ENCODE results near the gene ODAD3.
"Not testable (repeated sequence)": the region's sequence is repeated elsewhere in the genome, so short reads cannot be mapped to it uniquely, and the experiment has no call there.

Gene ODAD3

DNA sequence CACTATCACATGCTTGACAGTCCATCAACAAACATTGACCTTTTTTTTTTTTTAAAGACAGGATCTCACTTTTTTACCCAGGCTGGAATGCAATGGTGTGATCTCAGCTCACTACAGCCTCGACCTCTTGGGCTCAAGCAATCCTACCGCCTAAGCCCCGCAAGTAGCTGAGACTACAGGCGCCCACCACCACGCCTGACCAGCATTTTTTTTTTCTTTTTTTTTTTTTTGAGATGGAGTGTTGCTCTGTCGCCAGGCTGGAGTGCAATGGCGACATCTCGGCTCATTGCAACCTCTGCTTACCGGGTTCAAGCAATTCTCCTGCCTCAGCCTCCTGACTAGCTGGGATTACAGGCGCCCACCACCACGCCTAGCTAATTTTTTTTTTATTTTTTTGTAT is 24.0 kb upstream of the ODAD3 start:
- not testable (repeated sequence) for DNase-seq

DNA sequence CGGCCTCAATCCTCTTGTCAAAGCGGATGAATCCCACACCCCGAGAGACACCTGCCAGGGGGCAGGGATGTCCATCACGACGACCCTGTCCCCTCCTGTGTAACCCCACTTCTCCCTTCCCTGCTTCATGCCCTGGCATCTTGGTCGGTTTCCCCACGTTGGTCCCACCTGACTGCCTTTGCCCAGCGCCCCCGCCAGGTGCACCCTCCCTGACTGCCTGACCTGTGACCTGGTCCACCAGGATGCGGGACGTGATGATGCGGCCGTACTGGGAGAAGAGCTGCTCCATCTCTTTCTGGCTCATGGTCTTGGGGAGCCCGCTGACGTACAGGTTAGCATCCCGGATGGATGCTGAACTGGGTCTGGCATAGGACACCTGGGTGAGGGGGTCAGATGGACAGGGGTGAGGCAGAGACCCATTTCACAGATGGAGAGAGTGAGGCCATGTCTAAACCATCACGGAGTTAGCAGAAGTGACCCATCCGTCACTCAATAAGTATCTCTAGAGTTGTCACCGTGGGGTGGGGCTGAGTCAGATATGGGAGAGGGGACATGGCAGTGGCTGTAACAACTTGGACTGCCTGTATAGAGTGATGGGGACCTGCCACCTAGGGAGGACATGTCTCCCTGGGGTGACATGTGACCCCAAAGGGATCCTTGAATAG is 23.4 kb upstream of the ODAD3 start:
- no peak for DNase-seq

DNA sequence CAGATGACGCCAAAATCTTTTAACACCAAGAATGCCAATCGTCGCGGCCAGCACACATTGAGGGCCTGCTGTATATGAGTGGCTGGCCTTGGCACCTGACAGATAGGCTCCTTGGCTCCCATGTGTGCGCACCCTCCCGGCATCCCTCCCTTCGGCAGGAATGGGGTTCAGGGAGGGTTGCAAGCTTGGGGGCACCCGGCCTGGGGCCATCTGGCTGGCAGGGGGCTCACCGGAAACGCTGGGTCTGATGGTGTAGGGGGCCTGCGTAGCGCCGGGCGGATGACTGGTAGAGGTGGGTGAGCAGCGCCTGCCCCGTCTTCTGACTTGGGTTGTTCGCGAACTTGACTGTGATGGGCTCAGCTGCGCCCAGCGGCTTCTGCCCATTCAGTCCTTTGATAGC is 22.9 kb upstream of the ODAD3 start:
- DNase-seq = no peak

DNA sequence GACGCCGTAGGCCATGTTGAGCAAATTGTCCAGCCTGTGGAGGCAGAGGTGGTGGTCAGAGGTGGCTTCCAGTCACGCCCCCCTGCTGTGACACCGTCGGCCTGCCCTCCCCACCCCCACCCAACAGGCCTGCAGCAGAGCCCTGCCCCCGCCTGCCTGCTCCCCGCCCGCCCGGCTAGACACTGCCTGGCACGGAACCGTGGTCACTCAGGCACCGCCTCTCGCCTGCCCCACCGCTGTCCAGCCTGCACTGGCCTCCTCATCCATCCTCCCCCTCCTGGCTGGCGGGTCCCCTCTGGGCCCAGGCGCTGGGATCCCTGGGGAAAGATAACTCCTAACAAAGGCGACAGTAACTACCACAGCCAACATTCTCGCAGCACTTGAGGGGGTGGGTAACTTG is 22.2 kb upstream of the ODAD3 start:
- DNase-seq = no peak

DNA sequence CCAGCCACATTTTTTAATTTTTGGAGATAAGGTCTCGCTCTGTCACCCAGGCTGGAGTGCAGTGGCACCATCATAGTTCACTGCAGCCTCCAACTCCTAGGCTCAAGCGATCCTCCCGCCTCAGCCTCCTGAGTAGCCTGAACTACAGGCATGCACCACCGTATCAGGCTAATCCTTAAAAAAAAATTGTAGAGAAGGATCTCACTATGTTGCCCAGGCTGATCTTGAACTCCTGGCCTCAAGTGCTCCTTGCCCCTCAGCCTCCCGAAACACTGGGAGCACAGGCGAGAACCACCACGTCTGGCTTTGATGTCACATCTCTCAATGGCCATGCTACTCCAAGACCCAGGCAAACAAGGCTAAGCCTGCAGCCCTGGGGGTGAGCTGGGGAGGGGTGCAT is 21.7 kb upstream of the ODAD3 start:
- DNase-seq = no peak

DNA sequence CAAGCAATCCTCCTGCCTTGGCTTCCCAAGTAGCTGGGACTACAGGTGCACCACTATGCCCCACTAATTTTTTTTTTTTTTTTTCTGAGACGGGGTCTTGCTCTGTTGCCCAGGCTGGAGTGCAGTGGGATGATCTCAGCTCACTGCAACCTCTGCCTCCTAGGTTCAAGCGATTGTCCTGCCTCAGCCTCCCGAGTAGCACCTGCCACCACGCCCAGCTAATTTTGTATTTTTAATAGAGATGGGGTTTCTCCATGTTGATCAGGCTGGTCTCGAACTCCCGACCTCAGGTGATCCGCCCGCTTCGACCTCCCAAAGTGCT is 20.3 kb upstream of the ODAD3 start:
- not testable (repeated sequence) for DNase-seq

DNA sequence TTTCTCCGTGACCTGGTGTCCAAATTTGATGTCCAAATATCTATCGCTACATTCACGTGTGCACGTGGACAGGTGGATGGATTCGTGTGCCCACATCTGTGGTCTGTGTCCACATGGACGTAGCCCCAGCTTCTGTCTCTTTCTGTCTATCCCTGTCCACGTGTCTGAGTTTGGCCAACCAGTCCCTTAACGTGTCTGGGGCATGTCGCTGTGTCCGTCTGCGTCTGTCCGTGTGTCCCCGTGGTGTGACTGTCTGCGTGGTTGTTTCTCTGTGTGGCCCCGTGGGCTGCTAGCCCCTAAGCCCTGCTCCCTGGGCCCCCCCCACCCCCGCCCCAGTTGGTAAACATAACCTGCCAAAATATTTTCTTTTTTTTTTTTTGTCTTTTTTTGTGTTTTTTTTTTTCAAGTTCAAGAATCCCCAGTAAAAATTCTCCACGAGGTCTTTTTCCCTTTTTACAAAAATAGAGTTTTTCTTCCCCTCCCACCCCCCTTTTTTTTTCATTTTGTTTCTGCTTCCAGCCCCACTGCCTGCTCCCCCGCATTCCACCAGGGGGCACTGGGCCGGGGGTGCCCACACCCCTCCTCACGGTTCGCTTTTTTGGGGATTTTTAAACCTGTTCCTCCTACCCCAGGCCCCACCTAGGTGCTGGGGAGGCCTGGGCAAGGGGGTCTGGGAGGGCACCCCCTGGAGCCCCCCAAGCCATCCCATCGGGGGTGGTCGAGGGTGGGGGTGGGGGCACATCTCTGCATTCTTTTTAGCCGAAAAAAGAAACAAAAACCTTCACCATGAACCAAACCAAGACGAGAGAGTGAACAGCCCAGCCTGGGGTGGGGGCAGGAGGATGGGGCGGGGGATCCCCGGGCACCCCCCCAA is 18.8 kb upstream of the ODAD3 start:
- no peak for DNase-seq

DNA sequence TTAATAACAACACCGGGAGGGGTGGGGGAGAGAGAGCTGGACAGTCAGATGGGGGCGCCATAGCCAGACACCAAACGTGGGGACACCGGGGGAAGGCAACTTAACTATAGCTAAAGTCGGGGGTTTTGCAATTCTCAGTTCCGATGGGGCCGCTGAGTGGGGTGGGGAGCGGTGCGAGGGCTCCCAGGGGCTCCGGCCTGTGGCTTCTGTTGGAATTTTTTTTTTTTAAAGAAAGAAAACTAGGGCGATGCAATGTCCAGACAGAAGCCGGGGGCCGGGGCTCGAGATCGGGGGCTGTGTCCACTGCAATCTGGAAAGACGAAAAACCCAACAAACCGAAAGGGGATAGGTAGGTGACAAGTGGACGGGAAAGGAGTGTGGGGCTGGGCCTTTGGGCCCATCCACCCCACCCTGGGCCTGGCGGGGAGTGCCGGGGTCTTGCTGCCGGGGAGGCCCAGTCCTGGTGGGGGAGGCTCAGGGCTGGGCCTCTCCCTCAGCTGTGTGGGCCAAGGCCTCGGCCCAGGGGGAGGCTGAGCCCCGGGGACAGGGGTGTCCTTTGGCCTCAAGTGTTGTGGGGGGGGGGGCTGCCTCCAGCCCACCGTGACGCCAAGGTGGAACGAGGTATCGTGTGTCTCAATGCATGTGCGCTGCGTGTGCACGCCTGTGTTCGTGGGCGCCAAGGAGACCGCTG is 17.8 kb upstream of the ODAD3 start:
- DNase-seq = no peak

DNA sequence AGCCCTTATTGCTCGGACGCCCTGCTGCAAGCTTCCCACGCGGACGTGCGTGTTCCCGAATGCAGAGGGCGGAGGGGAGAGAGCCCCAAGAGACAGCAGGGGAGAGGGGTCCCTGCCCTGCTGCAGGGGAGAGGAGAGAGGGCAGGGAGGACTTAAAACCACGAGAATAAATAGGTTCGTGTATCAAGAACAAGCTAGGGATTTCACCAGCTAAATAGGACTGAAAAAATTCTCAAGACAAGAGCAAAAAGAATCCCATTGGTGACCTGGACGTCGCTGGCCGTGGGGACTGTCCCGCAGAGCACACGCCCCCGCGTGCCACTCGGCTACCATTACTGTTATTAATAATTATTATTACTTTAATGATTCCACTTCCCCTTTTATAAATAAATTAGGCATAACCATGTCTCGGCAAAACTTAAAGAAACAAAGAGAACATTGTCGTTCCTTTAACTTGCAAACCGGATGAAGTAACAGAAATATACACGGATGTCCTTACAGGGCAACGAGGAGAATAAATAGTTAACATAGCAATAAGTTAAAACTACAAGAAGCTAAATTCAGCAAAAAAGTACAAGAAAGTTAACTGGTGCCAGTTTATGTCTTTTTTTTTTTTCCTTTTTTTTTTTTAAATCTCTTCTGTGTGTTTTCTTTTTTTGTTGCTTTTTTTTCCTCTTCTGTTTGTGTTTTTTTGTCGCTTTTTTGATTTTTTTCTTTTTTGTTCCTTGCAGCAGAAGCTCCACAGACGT is 17.1 kb upstream of the ODAD3 start:
- DNase-seq = no peak

DNA sequence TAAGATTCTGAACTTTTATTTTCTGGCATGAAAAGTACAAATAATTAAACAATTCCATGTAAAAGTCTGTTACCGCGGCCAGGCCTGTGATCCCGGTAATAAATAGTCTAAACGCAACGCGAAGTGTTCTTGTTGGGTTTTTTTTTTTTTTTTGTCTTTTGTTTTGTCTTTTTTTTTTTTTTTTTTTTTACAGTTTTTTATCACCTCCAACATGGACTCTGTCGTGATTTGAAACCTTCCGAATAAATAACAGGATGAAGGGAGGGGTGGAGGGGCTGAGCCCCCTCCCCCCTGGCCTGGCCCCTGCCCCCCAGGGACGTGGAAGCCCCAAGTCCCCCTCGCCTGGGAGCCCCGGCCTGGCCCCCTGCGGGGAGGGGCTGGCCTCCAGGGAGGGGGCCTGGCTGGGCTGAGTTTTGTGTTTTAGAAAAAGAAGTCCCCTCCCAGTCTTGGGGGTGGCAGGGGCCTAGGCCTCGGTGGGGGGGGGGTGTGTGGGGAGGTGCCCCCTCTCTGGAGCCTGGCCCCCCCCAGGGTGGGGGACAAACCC is 16.5 kb upstream of the ODAD3 start:
- no peak for DNase-seq

DNA sequence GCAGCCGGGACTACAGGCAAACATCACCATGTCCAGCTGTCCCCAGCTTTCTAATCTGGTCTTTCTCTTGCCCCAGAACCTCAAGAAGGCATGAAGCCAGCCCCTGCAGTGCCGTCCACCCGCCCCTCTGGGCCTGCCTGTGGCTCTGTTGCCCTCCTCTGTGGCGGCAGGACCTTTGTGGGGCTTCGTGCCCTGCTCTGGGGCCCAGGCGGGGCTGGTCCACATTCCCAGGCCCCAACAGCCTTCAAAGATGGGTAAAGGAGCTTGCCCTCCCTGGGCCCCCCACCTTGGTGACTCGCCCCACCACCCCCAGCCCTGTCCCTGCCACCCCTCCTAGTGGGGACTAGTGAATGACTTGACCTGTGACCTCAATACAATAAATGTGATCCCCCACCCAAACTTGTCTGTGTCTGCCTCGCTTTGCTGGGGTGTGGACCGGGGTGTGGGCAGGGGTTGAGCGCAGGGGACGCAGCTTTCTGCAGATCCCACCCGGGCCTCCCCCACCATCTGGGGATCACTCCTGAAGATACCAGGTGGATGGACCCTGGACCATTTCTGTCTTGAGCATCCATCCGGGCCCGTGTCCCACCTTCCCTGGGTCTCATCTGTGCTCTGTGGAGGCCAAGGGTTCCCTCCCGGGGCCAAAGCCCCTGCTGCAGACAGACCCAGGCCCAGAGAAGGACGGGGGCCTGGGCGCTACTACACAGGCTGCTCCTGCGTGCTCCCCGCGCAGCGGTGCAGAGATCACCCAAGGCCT is 15.8 kb upstream of the ODAD3 start:
- no peak for DNase-seq

DNA sequence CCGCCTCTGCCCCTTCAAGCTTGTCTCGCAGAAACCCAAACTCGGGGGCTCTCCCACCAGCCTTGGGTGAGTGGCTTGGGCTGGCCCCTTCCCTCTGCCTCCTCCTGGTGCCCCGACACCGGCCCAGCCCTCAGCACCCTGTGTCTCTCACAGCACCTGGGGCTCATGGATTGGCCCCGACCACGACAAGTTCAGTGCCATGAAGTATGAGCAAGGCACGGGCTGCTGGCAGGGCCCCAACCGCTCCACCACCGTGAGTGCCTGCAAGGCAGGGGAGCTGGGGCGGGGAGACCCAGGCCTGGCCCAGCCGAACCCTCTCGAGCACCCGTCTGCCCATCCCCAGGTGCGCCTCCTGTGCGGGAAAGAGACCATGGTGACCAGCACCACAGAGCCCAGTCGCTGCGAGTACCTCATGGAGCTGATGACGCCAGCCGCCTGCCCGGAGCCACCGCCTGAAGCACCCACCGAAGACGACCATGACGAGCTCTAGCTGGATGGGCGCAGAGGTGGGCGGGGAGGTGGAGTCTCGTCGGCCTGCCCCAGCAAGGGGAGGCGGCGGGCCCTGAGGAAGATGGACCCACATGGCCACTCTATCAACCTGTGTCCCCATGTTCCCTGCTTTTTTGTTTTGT is 14.1 kb upstream of the ODAD3 start:
- no peak for DNase-seq

DNA sequence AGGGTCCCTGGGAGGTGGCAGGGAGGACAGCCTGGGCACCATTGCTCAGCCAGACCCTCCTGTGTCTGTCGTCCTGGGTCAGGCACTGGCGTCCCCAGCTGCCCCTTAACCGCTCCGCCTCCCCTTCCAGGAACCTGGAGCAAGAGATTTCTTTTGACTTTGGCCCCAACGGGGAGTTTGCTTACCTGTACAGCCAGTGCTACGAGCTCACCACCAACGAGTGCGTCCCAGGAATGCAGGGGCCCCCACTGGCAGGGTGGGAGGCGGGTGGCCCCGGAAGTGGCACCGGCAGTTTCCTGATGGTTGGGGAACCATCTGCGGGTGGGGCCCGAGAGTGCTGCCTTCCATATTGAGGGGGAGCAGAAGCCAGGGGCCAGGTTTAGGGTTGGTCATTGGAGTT is 13.5 kb upstream of the ODAD3 start:
- no peak for DNase-seq

DNA sequence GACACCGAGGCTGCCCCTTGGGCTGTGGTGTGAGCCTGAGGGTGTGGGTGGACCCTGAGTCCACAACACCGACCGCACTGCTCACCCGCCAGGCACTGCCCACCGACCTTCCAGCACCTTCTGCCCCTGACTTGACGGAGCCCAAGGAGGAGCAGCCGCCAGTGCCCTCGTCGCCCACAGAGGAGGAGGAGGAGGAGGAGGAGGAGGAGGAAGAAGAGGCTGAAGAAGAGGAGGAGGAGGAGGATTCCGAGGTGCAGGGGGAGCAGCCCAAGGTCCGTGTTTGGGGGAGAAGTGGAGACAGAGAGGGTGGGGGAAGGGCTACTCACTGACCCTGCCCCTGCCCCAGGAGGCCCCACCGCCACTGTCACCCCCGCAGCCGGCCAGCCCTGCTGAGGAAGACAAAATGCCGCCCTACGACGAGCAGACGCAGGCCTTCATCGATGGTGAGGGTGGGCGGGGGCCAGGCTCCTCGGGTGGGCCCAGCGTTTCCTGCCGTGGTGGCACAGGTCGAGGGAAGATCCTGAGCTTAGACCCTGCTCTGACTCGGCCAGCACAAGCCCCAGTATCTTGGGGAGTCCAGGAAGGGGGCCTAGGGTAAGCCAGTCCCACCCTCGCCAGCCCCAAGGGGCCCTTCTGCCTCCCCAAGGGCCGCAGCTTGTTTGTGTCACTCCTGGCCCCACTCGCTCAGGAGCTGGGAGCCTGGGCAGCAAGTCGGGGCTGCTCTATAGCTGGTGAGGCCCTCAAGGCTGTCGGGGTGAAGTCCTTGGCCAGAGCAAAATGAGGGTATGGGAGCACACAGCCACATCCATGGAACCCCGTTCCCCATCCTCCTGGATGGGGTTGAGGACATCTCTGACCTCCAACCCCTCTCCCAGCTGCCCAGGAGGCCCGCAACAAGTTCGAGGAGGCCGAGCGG is 12.7 kb upstream of the ODAD3 start:
- no peak for DNase-seq

DNA sequence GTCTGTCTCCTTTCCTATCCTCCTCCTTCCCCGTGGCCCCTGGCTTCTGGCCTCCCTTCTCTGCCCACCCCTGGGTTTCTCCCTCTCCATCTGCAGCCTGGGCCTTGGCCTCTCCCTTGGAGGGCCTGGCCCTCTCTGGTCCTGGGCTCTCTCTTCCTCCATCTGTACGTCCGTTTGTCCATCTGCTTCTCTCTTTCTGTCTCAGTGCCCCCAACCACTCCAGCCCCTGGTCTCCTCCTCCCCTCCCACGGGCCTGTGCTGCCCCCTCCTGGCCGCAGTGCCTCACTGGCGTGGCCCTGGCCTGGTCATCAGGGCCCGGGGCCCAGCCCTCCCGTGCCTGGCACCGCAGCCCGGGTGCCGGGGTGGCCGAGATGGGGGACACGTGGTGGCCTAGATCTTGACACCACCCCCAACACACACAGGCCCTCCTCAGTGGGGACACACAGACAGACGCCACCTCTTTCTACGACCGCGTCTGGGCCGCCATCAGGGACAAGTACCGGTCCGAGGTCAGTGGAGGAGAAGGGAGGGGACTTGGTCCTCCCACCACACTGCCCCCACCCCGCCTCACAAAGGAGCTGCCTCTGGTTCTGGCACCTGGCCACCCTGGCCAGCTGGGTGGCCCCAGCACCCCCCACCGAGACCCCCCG is 11.9 kb upstream of the ODAD3 start:
- DNase-seq = no peak

DNA sequence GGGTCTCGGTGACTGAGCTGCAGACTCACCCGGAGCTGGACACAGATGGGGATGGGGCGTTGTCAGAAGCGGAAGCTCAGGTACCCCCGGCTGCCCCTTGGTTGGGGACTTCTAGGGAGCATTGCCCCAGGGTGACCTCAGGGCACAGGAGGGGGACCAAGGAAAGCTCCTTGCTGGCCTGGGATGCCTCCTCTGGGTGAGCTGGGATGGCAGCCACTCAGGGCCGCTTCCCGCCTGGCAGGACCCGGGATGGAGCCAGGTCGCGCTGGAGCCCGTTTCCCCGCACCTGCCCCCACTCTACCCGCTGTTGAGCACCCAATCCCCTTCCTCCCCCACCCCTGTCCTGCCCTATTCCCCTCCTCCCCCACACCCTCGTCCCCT is 11.3 kb upstream of the ODAD3 start:
- DNase-seq = no peak

DNA sequence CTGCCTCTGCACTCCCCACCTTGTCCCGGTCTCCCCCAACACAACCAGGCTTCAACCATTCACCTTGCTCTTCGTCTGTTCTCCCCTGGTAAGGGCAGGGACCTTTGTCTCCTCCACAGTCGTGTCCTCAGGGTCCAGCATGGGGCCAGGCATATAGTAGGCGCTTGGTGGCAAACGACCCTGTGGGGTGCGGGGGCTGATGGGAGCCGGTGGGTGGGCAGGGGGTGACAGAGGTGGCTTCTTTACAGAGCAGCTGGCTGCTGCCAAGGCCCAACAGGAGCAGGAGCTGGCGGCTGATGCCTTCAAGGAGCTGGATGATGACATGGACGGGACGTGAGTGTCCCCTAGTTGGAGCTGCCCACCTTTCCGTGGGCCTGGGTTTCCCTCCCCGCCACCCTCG is 10.2 kb upstream of the ODAD3 start:
- no peak for DNase-seq

DNA sequence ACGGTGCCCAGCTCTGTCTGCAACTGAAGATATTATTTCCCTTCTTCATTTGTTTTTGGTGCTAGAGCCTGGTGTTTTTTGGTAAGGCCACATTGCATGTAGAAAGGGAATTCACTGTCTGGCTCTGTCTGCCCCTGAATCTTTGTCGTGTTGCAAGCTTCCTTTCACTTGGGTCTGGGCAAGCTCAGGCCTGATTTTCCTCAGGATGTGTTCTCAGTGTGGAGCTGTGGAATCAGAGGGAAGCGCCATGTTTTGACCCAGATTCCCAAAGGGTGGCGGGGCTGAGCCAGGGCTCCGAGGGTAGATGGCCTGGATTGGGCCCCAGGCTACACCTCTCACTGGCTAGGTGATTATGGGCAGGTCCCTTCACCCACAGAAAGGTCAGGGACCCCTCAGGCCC is 9.1 kb upstream of the ODAD3 start:
- no peak for DNase-seq

DNA sequence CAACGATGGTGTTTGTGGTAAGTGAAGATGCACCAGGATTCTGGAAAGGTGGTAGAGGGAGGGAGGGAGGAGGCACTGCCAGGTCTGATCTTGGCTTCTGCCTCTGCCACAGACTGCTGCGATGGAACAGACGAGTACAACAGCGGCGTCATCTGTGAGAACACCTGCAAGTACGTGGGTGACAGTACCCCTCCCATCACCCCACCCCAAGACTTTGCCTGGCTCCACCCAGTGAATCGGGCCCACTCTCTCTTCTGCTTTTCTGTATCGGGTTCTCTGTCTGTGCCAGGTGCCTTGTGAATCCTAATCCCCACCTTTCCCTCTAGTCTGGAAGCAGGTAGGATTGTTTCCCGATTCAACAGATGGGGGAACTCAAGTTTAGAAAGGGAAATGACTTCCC is 3.0 kb upstream of the ODAD3 start:
- DNase-seq = no peak

DNA sequence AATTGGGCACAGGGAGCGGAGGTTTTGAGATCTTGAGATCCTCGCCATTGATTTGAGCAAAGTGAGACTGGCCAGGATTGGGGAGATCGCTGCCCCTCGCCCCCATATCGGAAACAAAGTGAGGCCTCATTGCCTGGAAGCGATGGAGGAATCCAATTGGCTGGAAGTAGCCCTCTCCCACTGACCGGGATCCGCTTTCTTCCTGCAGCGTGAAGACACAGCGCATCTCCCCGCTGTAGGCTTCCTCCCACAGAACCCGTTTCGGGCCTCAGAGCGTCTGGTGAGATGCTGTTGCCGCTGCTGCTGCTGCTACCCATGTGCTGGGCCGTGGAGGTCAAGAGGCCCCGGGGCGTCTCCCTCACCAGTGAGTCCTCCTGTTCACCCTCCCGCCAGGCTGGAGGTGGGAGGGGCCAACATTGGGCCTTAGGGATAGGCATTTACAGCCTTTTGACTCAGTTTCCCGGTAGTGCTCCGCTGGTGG is 952 bp upstream of the ODAD3 start:
- no peak for DNase-seq

Measured in CD4-positive, alpha-beta T cell treated with Interleukin-4 for 4 hours (primary cell).